Measurements from ENCODE around the gene IKBKG. TPM values are rescaled to one million over a fixed set of nuclear protein-coding genes. Genes with fewer than 3 reads are reported as not detected.

The IKBKG gene
- total and polyA plus RNA-seq, 2 of the 4 experiments (the other 2 are of a cell fraction), result 16.5 to 38.2 TPM

- TF ChIP-seq MAFK (IDR thresholded peaks at IDR 0.05; ENCODE audit: low read depth, low read length) (no peak), RFX5 (IDR thresholded peaks at IDR 0.05; ENCODE audit: low read depth, low read length) (no peak), CHD1 (IDR thresholded peaks at IDR 0.05; ENCODE audit: low read depth, low read length) (no peak), MAZ (IDR thresholded peaks at IDR 0.05; ENCODE audit: borderline replicate concordance, low read depth, low read length) (no peak), BHLHE40 (IDR thresholded peaks at IDR 0.05; ENCODE audit: low read depth, low read length) (no peak), SMC3 (IDR thresholded peaks at IDR 0.05; ENCODE audit: low read depth, low read length) (no peak), CEBPB (IDR thresholded peaks at IDR 0.05; ENCODE audit: low read depth, low read length) (no peak)
Observed at GRCh38 chrX:154508384-154508745, 39.1 kb upstream of the IKBKG start (continued).

DNA sequence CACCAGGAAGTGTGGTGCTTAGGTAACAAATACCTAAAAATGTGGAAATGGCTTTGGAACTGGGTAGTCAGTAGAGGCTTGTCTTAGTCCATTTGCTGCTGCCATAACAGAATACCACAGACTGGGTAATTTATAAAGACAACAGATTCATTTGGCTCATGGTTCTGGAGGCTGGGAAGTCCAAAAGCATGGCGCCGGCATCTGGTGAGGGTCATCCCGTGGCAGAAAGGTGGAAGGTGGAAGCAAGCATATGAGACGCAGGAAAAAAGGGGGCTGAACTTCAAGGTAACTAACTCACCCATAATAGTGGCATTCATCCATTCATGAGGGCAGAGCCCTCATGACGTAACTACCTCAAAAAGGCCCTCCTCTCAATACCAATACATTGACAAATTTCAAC lies 38.0 kb upstream of the IKBKG start:
- H4K8ac ChIP-seq (ENCODE audit: low read depth in 2 of 2, low read length in 2 of 2), result no peak overlapping the region
- no peak overlapping the region for H2AK5ac ChIP-seq (ENCODE audit: low read depth, low read length)
- H3K9ac ChIP-seq (ENCODE audit: low read depth, low read length), result no peak overlapping the region
- H3K18ac ChIP-seq (ENCODE audit: low read depth, low read length), result no peak overlapping the region
- H3K4ac ChIP-seq (ENCODE audit: low read depth, low read length), result no peak overlapping the region
- no peak overlapping the region for H4K91ac ChIP-seq (ENCODE audit: insufficient read depth, low read depth, low read length)
- no peak overlapping the region for H3K27ac ChIP-seq (ENCODE audit: insufficient read depth, low read length)
- H3K4me2 ChIP-seq (ENCODE audit: low read depth, low read length), result no peak overlapping the region
- no peak overlapping the region for H2BK20ac ChIP-seq (ENCODE audit: low read depth, low read length)
- in situ Hi-C loops (cut with MboI; ENCODE audit: low sequenced_read_pairs) (no loop called here), intact Hi-C loops (cut with micrococcal nuclease) (no loop called here), dilution Hi-C loops (cut with HindIII; ENCODE audit: low sequenced_read_pairs, unreplicated experiment) (no loop called here)
- peaks cover 4% of the 10 kb centered on the region for H3K9me1 ChIP-seq (ENCODE audit: insufficient read depth, low read length)
- no peak overlapping the region for H2AK9ac ChIP-seq (replicated peaks; ENCODE audit: low read depth, low read length, poor library complexity)
- peaks cover 3% of the 10 kb centered on the region; the same call in 1 of the 2 replicates for H3K9me3 ChIP-seq (ENCODE audit: control insufficient read depth, insufficient read depth, low read length)
- H3K4me1 ChIP-seq (ENCODE audit: control insufficient read depth, insufficient read depth, low read length), result peaks cover 2% of the 10 kb centered on the region; the same call in 1 of the 2 replicates
- ChIA-PET CTCF (no interaction called here), POLR2A (ENCODE audit: unreplicated experiment) (no interaction called here)
- no peaks in the 10 kb centered on the region for H4K20me1 ChIP-seq (ENCODE audit: insufficient read depth, low read length)
- BruUV-seq (replicated peaks), result no TSS peak
- no peak overlapping the region for H3K4me3 ChIP-seq (ENCODE audit: insufficient read depth, low read depth, low read length)
- no peak overlapping the region for H2BK5ac ChIP-seq (ENCODE audit: low read depth, low read length, poor library complexity, severe bottlenecking)
- H2AFZ ChIP-seq (replicated peaks; ENCODE audit: low read length, poor library complexity), result no peak overlapping the region
- no peak overlapping the region for H4K5ac ChIP-seq (ENCODE audit: low read depth, low read length)
- no CpG with 5 or more reads among the region's 5 CpGs for WGBS, 2 experiments (ENCODE audit: extremely low coverage in 2 of 2, insufficient read length in 1 of 2)
- no peak overlapping the region for H2BK15ac ChIP-seq (ENCODE audit: low read depth, low read length)
- H2BK120ac ChIP-seq (ENCODE audit: low read depth, low read length), result no peak overlapping the region
- no peak overlapping the region for H3K14ac ChIP-seq (replicated peaks; ENCODE audit: low read depth, low read length)
- peaks cover 0 to 4% of the 10 kb centered on the region in 2 experiments; a peak in 2 of 4 replicates for H3K79me1 ChIP-seq (ENCODE audit: low read depth in 1 of 2, low read length in 2 of 2)
- no peaks in the 10 kb centered on the region for H3K27me3 ChIP-seq (ENCODE audit: control insufficient read depth, insufficient read depth, low read length)
- no peak overlapping the region for H3K56ac ChIP-seq (ENCODE audit: extremely low read depth, insufficient read depth, low read length)
- H3K23ac ChIP-seq (ENCODE audit: low read depth, low read length), result no peak overlapping the region
- DNase-seq (no peak), ATAC-seq (ENCODE audit: low read depth) (no peak)
- H3K36me3 ChIP-seq (ENCODE audit: control insufficient read depth, insufficient read depth, low read length), result peaks cover 10% of the 10 kb centered on the region; the same call in 1 of the 2 replicates
- TF ChIP-seq NFE2L2 (IDR thresholded peaks at IDR 0.05; ENCODE audit: low read depth, low read length) (no peak), MAFK (IDR thresholded peaks at IDR 0.05; ENCODE audit: low read depth, low read length) (no peak), CEBPB (IDR thresholded peaks at IDR 0.05; ENCODE audit: low read depth, low read length) (no peak), RCOR1 (IDR thresholded peaks at IDR 0.05; ENCODE audit: insufficient replicate concordance, low read length) (no peak), CHD1 (IDR thresholded peaks at IDR 0.05; ENCODE audit: low read depth, low read length) (no peak), USF2 (IDR thresholded peaks at IDR 0.05; ENCODE audit: low read depth, low read length) (no peak), ELK1 (IDR thresholded peaks at IDR 0.05; ENCODE audit: borderline replicate concordance, low read depth, low read length) (no peak), MXI1 (IDR thresholded peaks at IDR 0.05; ENCODE audit: borderline replicate concordance, low read depth, low read length) (no peak), POLR2A (IDR thresholded peaks at IDR 0.05; ENCODE audit: low read depth, low read length) (no peak), RAD21 (IDR thresholded peaks at IDR 0.05; ENCODE audit: low read length) (no peak)
- TF ChIP-seq, protein P1, sequence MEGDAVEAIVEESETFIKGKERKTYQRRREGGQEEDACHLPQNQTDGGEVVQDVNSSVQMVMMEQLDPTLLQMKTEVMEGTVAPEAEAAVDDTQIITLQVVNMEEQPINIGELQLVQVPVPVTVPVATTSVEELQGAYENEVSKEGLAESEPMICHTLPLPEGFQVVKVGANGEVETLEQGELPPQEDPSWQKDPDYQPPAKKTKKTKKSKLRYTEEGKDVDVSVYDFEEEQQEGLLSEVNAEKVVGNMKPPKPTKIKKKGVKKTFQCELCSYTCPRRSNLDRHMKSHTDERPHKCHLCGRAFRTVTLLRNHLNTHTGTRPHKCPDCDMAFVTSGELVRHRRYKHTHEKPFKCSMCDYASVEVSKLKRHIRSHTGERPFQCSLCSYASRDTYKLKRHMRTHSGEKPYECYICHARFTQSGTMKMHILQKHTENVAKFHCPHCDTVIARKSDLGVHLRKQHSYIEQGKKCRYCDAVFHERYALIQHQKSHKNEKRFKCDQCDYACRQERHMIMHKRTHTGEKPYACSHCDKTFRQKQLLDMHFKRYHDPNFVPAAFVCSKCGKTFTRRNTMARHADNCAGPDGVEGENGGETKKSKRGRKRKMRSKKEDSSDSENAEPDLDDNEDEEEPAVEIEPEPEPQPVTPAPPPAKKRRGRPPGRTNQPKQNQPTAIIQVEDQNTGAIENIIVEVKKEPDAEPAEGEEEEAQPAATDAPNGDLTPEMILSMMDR (conservative IDR thresholded peaks at IDR 0.05; ENCODE audit: low read depth, low read length), result no peak
